ENCODE measurements around the gene CASP8.
A peak's percentile ranks its signal among the peaks of the same experiment; 100 is the strongest.

DNA sequence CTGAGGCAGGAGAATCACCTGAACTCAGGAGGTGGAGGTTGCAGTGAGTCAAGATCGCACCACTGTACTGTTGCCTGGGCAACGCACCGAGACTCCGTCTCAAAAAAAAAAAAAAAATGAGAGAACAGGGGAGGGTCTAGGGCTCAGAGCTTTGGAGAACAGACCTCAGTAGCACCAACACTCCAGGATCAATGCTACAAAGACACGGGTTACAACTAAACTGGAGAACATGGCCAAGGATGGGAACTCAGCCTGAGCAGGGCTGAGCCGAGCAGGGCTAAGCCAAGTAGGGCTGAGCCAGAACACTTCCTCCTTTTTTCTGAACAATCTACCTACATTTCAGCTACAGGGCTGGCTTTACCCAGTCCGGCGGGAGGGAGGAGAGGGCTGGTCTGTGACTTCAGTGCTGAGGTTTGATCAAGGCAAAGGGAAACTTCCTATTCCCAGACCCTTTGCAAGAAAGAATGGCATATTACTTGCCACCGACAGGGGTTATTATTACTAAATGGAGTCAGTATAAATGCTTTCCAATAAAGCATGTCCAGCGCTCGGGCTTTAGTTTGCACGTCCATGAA, 2.9 kb upstream of the CASP8 start:
- TF ChIP-seq, protein P1, sequence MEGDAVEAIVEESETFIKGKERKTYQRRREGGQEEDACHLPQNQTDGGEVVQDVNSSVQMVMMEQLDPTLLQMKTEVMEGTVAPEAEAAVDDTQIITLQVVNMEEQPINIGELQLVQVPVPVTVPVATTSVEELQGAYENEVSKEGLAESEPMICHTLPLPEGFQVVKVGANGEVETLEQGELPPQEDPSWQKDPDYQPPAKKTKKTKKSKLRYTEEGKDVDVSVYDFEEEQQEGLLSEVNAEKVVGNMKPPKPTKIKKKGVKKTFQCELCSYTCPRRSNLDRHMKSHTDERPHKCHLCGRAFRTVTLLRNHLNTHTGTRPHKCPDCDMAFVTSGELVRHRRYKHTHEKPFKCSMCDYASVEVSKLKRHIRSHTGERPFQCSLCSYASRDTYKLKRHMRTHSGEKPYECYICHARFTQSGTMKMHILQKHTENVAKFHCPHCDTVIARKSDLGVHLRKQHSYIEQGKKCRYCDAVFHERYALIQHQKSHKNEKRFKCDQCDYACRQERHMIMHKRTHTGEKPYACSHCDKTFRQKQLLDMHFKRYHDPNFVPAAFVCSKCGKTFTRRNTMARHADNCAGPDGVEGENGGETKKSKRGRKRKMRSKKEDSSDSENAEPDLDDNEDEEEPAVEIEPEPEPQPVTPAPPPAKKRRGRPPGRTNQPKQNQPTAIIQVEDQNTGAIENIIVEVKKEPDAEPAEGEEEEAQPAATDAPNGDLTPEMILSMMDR (IDR thresholded peaks at IDR 0.05): peak; percentile 11
- no peak for TF ChIP-seq EZH2 (IDR thresholded peaks at IDR 0.05; ENCODE audit: borderline replicate concordance, insufficient read depth, low read depth, low read length, poor library complexity, severe bottlenecking)

Data from B cell (primary cell).